Glutamatergic neuron (in vitro differentiated cells): ENCODE measurements around the gene DOK5. TPM values are rescaled to one million over a fixed set of nuclear protein-coding genes. Genes with fewer than 3 reads are reported as not detected.

Source experiments
- DNase-seq: peaks from one replicate; pipeline ENCODE4 v3.0.0; 2022
- H3K27ac Mint-ChIP-seq: one replicate; pipeline ENCODE4 v1.8.0; 2020; ENCODE audit warnings: mild to moderate bottlenecking, mixed read lengths, inconsistent platforms; ENCODE audit not compliant: unreplicated experiment
- H3K27me3 Mint-ChIP-seq: one replicate; pipeline ENCODE4 v1.8.0; 2020; ENCODE audit warnings: mild to moderate bottlenecking, moderate library complexity, mixed read lengths, inconsistent platforms; ENCODE audit not compliant: unreplicated experiment
- H3K36me3 Mint-ChIP-seq: one replicate; pipeline ENCODE4 v1.8.0; 2020; ENCODE audit warnings: mild to moderate bottlenecking, mixed read lengths, inconsistent platforms; ENCODE audit not compliant: unreplicated experiment
- H3K4me1 Mint-ChIP-seq: one replicate; pipeline ENCODE4 v1.8.0; 2020; ENCODE audit warnings: mild to moderate bottlenecking, low read depth, mixed read lengths, inconsistent platforms; ENCODE audit not compliant: unreplicated experiment
- H3K4me3 Mint-ChIP-seq: one replicate; pipeline ENCODE4 v1.8.0; 2020; ENCODE audit warnings: mild to moderate bottlenecking, mixed read lengths, inconsistent platforms; ENCODE audit not compliant: unreplicated experiment
- H3K9me3 Mint-ChIP-seq: one replicate; pipeline ENCODE4 v1.8.0; 2020; ENCODE audit warnings: mild to moderate bottlenecking, moderate library complexity, mixed read lengths, inconsistent platforms; ENCODE audit not compliant: unreplicated experiment
- CTCF ChIP-seq: fragments of 200-600 bp; sonication (generic); IDR thresholded peaks from one replicate; pipeline ENCODE4 v1.5.0; 2021; ENCODE audit not compliant: partially characterized antibody, unreplicated experiment
- total RNA-seq: library from RNA; stranded (reverse); fragmentation: NEBNext Ultra II Directional; extraction: Animal tissue kit (Norgen Biotek cat#: 25700); gene quantifications from one replicate; pipeline ENCODE4 v1.2.1, GENCODE V29; 2021; ENCODE audit not compliant: unreplicated experiment

DOK5 gene
- total RNA-seq, 1 donor from 2014 or later, result 30.8 TPM

- Mint-ChIP-seq H3K27me3 (no peaks in the 10 kb centered on the region), H3K27ac (no peak overlapping the region), H3K9me3 (peaks cover 2% of the 10 kb centered on the region), H3K4me3 (no peak overlapping the region), H3K36me3 (no peaks in the 10 kb centered on the region), H3K4me1 (peaks cover 6% of the 10 kb centered on the region)
- TF ChIP-seq CTCF, result no peak
- no peak for DNase-seq
Measured at GRCh38 chr20:54468082-54468481, 7.3 kb upstream of the DOK5 start.

- no peaks in the 10 kb centered on the region for H3K27me3 Mint-ChIP-seq
- DNase-seq, result no peak
- H3K36me3 Mint-ChIP-seq, result no peaks in the 10 kb centered on the region
- H3K27ac Mint-ChIP-seq, result no peak overlapping the region
- H3K9me3 Mint-ChIP-seq, result peaks cover 2% of the 10 kb centered on the region
- peaks cover 7% of the 10 kb centered on the region for H3K4me1 Mint-ChIP-seq
- no peak overlapping the region for H3K4me3 Mint-ChIP-seq
- no peak for TF ChIP-seq CTCF
Measured at GRCh38 chr20:54469293-54469692, 6.1 kb upstream of the DOK5 start.

GRCh38 chr20:54469952-54470351, 5.4 kb upstream of the DOK5 start:
- no peaks in the 10 kb centered on the region for H3K36me3 Mint-ChIP-seq
- H3K4me1 Mint-ChIP-seq, result peaks cover 11% of the 10 kb centered on the region
- no peak overlapping the region for H3K27ac Mint-ChIP-seq
- no peaks in the 10 kb centered on the region for H3K27me3 Mint-ChIP-seq
- no peak overlapping the region for H3K4me3 Mint-ChIP-seq
- peaks cover 4% of the 10 kb centered on the region for H3K9me3 Mint-ChIP-seq
- TF ChIP-seq CTCF, result no peak
- DNase-seq, result no peak

GRCh38 chr20:54470697-54471096, 4.7 kb upstream of the DOK5 start:
- no peak for TF ChIP-seq CTCF
- DNase-seq, result no peak
- peaks cover 11% of the 10 kb centered on the region for H3K4me1 Mint-ChIP-seq
- H3K4me3 Mint-ChIP-seq, result no peak overlapping the region
- H3K27me3 Mint-ChIP-seq, result no peaks in the 10 kb centered on the region
- H3K36me3 Mint-ChIP-seq, result no peaks in the 10 kb centered on the region
- H3K27ac Mint-ChIP-seq, result no peak overlapping the region
- peaks cover 4% of the 10 kb centered on the region for H3K9me3 Mint-ChIP-seq

- Mint-ChIP-seq H3K4me3 (no peak overlapping the region), H3K9me3 (peaks cover 13% of the 10 kb centered on the region), H3K4me1 (peaks cover 9% of the 10 kb centered on the region), H3K27me3 (no peaks in the 10 kb centered on the region), H3K27ac (no peak overlapping the region), H3K36me3 (no peaks in the 10 kb centered on the region)
- no peak for DNase-seq
- no peak for TF ChIP-seq CTCF
Measured at GRCh38 chr20:54472607-54473006, 2.8 kb upstream of the DOK5 start.
